ENCODE data around the gene IFT88. TPM values are rescaled to one million over a fixed set of nuclear protein-coding genes. Genes with fewer than 3 reads are reported as not detected.

Gene IFT88
- total and polyA plus RNA-seq, 2 of the 4 experiments (the other 2 are of a cell fraction) = 5.5 to 8.6 TPM

DNA sequence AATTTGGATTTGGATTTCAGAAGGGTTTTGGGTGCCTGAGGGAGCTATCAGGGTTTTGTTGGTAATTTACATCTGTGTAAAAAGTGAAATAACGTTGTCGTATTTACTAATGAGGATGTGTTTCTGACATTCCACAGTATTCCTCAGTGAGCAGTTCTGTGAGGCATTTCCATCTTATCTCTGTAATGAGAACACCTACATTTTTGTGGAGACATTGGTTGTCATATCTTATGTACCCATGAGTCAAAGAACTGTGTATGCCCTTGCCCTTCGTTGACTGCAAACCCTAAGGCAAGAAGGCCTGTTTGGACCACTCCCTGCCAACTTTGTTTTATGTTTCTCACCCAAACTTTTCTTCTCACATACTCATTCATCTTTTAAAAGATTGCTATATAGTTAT is 122.3 kb downstream of the IFT88 start:
- in situ Hi-C loops (cut with MboI; ENCODE audit: low sequenced_read_pairs) (no loop called here), dilution Hi-C loops (cut with HindIII; ENCODE audit: low sequenced_read_pairs, unreplicated experiment) (no loop called here), intact Hi-C loops (cut with micrococcal nuclease) (loop anchor here (5.0 kb wide), 1 partner anchor 162 kb away; the partner anchor contains the start of gene CRYL1)
- Histone ChIP-seq H3K4me3 (ENCODE audit: insufficient read depth, low read depth, low read length) (no peak overlapping the region), H3K9me3 (ENCODE audit: control insufficient read depth, insufficient read depth, low read length) (no peaks in the 10 kb centered on the region), H2BK120ac (ENCODE audit: low read depth, low read length) (no peak overlapping the region), H3K4me1 (ENCODE audit: control insufficient read depth, insufficient read depth, low read length) (peaks cover 2% of the 10 kb centered on the region; the same call in 1 of the 2 replicates), H3K23ac (ENCODE audit: low read depth, low read length) (no peak overlapping the region), H3K14ac (replicated peaks; ENCODE audit: low read depth, low read length) (no peak overlapping the region), H3K56ac (ENCODE audit: extremely low read depth, insufficient read depth, low read length) (no peak overlapping the region), H3K79me1 (ENCODE audit: low read depth in 1 of 2, low read length in 2 of 2) (no peaks in the 10 kb centered on the region), H4K5ac (ENCODE audit: low read depth, low read length) (no peak overlapping the region), H3K18ac (ENCODE audit: low read depth, low read length) (no peak overlapping the region), H4K20me1 (ENCODE audit: insufficient read depth, low read length) (no peaks in the 10 kb centered on the region), H3K36me3 (ENCODE audit: control insufficient read depth, insufficient read depth, low read length) (no peaks in the 10 kb centered on the region), H2BK5ac (ENCODE audit: low read depth, low read length, poor library complexity, severe bottlenecking) (no peak overlapping the region), H3K9me1 (ENCODE audit: insufficient read depth, low read length) (no peaks in the 10 kb centered on the region), H2AK9ac (replicated peaks; ENCODE audit: low read depth, low read length, poor library complexity) (no peak overlapping the region), H3K4me2 (ENCODE audit: low read depth, low read length) (no peak overlapping the region), H4K91ac (ENCODE audit: insufficient read depth, low read depth, low read length) (no peak overlapping the region), H2BK20ac (ENCODE audit: low read depth, low read length) (no peak overlapping the region), H3K9ac (ENCODE audit: low read depth, low read length) (no peak overlapping the region), H2AK5ac (ENCODE audit: low read depth, low read length) (no peak overlapping the region), H2BK15ac (ENCODE audit: low read depth, low read length) (no peak overlapping the region), H4K8ac (ENCODE audit: low read depth in 2 of 2, low read length in 2 of 2) (no peak overlapping the region), H3K27ac (ENCODE audit: insufficient read depth, low read length) (no peak overlapping the region), H2AFZ (replicated peaks; ENCODE audit: low read length, poor library complexity) (no peak overlapping the region), H3K27me3 (ENCODE audit: control insufficient read depth, insufficient read depth, low read length) (no peaks in the 10 kb centered on the region), H3K4ac (ENCODE audit: low read depth, low read length) (no peak overlapping the region)
- no TSS peak for BruUV-seq (replicated peaks)
- DNase-seq (no peak), ATAC-seq (ENCODE audit: low read depth) (no peak)
- TF ChIP-seq MXI1 (IDR thresholded peaks at IDR 0.05; ENCODE audit: borderline replicate concordance, low read depth, low read length) (no peak), NFE2L2 (IDR thresholded peaks at IDR 0.05; ENCODE audit: low read depth, low read length) (no peak), CHD1 (IDR thresholded peaks at IDR 0.05; ENCODE audit: low read depth, low read length) (no peak), CEBPB (IDR thresholded peaks at IDR 0.05; ENCODE audit: low read depth, low read length) (no peak), BHLHE40 (IDR thresholded peaks at IDR 0.05; ENCODE audit: low read depth, low read length) (no peak), RCOR1 (IDR thresholded peaks at IDR 0.05; ENCODE audit: insufficient replicate concordance, low read length) (no peak)
- TF ChIP-seq, protein P1, sequence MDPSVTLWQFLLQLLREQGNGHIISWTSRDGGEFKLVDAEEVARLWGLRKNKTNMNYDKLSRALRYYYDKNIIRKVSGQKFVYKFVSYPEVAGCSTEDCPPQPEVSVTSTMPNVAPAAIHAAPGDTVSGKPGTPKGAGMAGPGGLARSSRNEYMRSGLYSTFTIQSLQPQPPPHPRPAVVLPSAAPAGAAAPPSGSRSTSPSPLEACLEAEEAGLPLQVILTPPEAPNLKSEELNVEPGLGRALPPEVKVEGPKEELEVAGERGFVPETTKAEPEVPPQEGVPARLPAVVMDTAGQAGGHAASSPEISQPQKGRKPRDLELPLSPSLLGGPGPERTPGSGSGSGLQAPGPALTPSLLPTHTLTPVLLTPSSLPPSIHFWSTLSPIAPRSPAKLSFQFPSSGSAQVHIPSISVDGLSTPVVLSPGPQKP (IDR thresholded peaks at IDR 0.05; ENCODE audit: borderline replicate concordance, low read depth, low read length) = no peak
- POLR2A ChIA-PET (ENCODE audit: unreplicated experiment) = no interaction called here
- WGBS, 2 experiments (ENCODE audit: extremely low coverage in 2 of 2, insufficient read length in 1 of 2) = no CpG with 5 or more reads among the region's 3 CpGs
- CTCF ChIA-PET = interaction anchor here (1.0 kb wide), 1 partner anchor 13 kb away, joined by 4 read pairs; no protein-coding TSS in a partner anchor

Measured in IMR-90 (cell line).